GM20431 (cell line): Measurements from ENCODE around the gene PITPNM3.

Experiments used
- in situ Hi-C: fragments of 300-500 bp; cut with MseI, MboI; formaldehyde crosslinking; loops from one replicate; pipeline ENCODE4 v1.15.0; 2020; ENCODE audit warnings: low sequenced_read_pairs; ENCODE audit not compliant: unreplicated experiment

PITPNM3 gene

GRCh38 chr17:6427279-6427781, 129.0 kb downstream of the PITPNM3 start:
- in situ Hi-C loops = no loop called here

GRCh38 chr17:6426356-6427101, 129.8 kb downstream of the PITPNM3 start:
- in situ Hi-C loops = no loop called here

GRCh38 chr17:6425407-6425806, 130.9 kb downstream of the PITPNM3 start:
- in situ Hi-C loops = no loop called here

DNA sequence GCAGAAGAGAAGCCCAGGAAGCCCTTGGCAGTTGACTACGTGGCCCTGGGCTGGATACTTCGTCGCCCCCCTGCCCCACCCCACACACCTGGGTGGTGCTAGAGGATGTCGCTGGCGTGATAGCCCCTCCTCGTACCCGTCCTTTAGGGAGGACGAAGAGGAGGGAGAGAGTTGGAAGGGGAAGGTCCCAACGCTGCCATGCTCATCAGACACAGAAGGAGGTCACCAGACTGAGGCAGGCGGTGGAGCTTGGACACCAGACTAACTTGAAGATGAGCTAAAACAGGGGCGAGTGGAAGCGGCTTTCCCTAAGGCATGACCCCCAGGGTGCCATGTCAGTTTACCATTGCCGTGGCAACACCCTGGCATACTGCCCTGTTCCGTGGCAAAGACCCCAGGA, 132.4 kb downstream of the PITPNM3 start:
- in situ Hi-C loops = no loop called here

DNA sequence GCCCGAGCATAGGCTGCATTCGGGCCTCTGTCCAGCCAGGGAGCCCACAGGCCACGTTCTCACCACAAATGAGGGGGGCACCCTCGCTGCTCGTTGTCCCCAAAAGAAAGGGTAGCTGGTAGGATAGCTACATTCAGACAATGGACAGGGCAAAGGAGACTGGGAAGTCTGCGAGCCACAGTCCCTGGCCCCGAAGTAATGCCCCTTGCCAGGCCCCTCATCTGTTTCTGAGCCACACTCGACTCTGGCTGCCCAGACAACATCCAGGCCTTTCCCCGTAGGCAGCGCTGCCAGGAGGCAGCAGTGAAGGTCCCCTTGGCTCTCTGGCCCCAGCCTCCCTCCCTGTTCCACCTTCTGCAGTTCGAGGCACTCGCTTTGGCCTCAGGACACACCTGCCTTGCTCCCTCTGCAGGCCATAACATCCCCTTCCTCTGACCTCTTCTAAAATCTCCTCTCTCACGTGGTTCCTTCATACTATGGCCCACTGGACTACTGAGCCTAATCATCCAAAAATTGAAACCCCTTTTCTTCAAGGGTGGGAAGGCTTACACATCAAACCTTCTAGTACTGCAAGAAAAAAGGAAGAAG, 133.6 kb downstream of the PITPNM3 start:
- in situ Hi-C loops = no loop called here

DNA sequence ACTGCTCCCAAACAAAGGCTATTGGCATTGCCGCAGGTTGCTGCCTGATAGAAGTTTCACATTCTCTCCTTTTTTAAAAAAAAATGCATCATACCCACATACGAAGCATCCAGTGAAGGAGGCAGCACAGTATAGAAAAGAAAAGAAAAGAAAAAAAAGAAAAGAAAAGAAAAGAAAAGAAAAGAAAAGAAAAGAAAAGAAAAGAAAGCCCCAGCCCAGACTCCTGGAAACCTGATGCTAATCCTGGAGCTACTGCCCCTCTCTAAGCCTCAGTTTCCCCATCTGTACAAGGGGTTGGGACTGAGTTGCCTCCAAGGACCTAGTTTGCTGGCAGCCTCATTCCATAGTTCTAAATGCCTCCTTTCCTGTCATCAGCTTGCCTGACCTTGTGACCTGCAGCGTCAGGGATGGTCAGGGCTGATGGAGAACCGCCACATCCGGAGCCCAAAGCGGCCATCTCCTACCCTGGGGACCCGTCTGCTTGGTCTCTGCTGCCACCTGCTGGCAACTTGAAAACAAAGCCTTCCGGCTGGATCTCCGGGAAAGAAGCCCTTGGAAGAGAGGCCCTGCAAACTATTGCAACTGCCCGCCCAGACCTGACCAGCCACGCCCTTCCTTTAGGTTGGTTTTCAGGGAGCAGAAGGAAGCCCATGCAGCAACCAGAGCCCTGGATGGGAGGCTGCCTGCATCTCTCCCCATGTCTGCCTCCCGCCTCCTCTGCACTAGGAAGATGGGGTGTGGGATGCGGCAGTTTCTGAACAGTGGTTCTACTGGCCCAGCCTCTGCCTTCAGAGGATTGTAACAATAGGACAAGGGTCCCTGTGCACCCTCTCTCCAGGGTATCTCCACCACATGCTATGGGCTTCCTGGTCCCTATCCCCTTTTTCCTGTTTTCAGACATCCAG, 134.4 kb downstream of the PITPNM3 start:
- in situ Hi-C loops = no loop called here

- in situ Hi-C loops = no loop called here
These were observed 136.1 kb downstream of the PITPNM3 start for GRCh38 chr17:6420173-6420641.

DNA sequence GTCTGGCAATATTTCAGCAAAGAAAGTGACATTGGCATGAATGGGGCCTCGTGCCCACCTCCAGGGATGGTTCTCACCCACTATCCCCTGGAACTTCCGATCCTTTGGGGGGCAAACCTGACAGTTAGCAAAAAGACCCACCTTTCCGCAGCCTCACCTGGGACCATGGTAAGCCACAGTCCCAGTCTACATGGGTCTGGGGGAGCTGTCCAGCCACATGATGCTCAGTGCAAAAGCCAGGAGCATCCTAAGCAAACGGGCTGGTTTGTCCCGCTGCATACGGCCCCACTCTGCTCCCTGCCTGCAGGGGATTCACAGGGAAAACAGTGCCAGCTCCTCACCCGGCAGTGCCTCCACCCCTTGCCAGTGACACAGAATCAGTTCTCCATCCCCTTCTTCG, 140.7 kb downstream of the PITPNM3 start:
- in situ Hi-C loops = loop anchor here (10.0 kb wide), 1 partner anchor 821 kb away; no protein-coding TSS in a partner anchor

DNA sequence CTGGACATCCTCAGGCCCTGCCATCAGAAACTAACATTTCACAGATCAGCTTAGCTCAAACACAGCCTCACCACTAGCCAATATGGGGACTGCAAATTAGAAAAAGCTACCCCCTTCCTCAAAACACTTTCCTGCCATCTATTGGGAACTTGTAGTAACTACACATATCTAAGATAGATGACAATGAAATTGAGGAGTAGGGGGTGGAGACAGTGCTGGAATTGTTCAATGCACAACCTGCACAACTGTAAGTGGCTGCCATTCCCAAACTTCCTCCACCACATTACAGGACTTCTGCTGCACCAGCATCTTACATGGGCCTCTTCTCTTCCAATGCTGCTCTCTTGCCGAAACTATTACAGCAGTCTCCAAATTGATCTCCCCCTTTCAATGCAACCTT, 143.3 kb downstream of the PITPNM3 start:
- in situ Hi-C loops = loop anchor here (10.0 kb wide), 1 partner anchor 818 kb away; no protein-coding TSS in a partner anchor

- in situ Hi-C loops = no loop called here
These were observed 147.6 kb downstream of the PITPNM3 start for GRCh38 chr17:6408735-6409134.

DNA sequence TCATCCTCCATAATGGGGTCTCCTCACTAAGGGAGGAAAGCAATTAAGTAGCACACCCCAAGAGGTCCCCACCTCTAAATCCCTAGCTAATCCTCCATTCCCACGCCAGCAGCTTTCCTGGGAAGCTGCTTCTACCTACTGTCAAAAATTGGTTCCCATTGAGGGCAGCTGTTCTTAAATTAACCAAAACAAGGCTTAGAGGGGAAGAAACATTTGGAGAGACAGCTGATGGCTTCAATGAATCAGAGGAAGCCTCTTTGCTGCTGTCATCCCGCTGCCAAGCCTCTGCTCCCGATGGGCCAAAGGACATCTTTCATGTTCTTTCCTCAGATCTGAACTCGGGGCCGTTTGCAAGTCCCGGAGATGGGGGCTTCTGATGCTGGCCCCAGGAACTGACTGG, 148.1 kb downstream of the PITPNM3 start:
- in situ Hi-C loops = no loop called here

- in situ Hi-C loops = no loop called here
These were observed 154.1 kb downstream of the PITPNM3 start for GRCh38 chr17:6402258-6402657.
